Colonic mucosa (tissue), 4 donors: Measurements from ENCODE around the gene P2RY2. TPM values are rescaled to one million over a fixed set of nuclear protein-coding genes. Genes with fewer than 3 reads are reported as not detected.

Experiments used
- DNase-seq: peaks from one replicate; pipeline ENCODE4 v3.0.0-alpha.2; 2020
- H3K27ac ChIP-seq: fragments of 200-600 bp; one replicate; pipeline ENCODE4 v1.8.0; 2021
- H3K27me3 ChIP-seq: fragments of 200-600 bp; one replicate; pipeline ENCODE4 v1.8.0; 2021
- H3K36me3 ChIP-seq: fragments of 200-600 bp; one replicate; pipeline ENCODE4 v1.8.0; 2021
- H3K4me1 ChIP-seq: fragments of 200-600 bp; one replicate; pipeline ENCODE4 v1.8.0; 2021; ENCODE audit warnings: mild to moderate bottlenecking
- H3K4me3 ChIP-seq: fragments of 200-600 bp; one replicate; pipeline ENCODE4 v1.8.0; 2021
- H3K9ac ChIP-seq, 2 donors: one replicate each; pipeline ENCODE4 v1.7.0; 2013; ENCODE audit warnings: control low read depth in 2 of 2, low read depth in 2 of 2, low read length in 2 of 2
- H3K9me3 ChIP-seq: fragments of 200-600 bp; one replicate; pipeline ENCODE4 v1.8.0; 2021
- intact Hi-C: fragments of 100-400 bp; cut with DNase I; formaldehyde crosslinking; loops from one replicate; pipeline ENCODE4 v1.14.1; 2022
- total RNA-seq, 2 donors: library from RNA; stranded (reverse); fragmentation: NEBNext Ultra II Directional in 1 of 2; extraction: Animal tissue kit (Norgen Biotek cat#: 25700) in 1 of 2; gene quantifications; one replicate each; pipeline ENCODE4 v1.2.1, GENCODE V29; 2021
- TF ChIP-seq, protein P1 (sequence below): fragments of 200-600 bp; IDR thresholded peaks from one replicate; pipeline ENCODE4 v1.8.0; 2022; ENCODE audit warnings: antibody characterized with exemption, mild to moderate bottlenecking
- donor health status: healthy.
- donor health status: DM: no; HTN: no; CAD: no.
- donor health status: DM: no; HTN: no; CAD: no.

Gene P2RY2
- total RNA-seq, 2 donors from 2014 or later, result 17.6 to 27.4 TPM

DNA sequence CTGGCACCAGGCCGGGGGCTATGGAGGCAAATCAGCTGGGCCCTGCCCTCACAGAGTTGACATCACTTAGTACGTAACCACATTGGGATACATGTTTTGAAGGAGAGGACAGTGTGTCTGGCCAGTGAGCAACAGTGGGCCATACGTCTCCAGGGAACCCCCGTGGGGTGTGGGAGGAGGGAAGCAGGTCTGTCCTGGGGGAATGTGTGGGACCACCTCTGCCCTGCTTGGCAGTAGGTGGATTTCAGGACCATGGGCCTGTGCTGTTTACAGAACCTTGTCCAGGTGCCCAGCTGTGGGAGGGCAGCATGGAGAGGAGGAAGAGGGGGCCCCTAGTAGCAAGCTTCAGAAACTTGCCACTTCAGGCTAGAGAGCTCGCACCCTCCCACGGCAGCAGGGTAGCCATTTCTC lies 21.0 kb downstream of the P2RY2 start:
- Histone ChIP-seq H3K9me3 (no peaks in the 10 kb centered on the region), H3K27me3 (no peaks in the 10 kb centered on the region), H3K4me1 (no peaks in the 10 kb centered on the region), H3K27ac (no peak overlapping the region), H3K4me3 (no peak overlapping the region), H3K36me3 (no peaks in the 10 kb centered on the region), H3K9ac (no peak overlapping the region)
- TF ChIP-seq, protein P1, sequence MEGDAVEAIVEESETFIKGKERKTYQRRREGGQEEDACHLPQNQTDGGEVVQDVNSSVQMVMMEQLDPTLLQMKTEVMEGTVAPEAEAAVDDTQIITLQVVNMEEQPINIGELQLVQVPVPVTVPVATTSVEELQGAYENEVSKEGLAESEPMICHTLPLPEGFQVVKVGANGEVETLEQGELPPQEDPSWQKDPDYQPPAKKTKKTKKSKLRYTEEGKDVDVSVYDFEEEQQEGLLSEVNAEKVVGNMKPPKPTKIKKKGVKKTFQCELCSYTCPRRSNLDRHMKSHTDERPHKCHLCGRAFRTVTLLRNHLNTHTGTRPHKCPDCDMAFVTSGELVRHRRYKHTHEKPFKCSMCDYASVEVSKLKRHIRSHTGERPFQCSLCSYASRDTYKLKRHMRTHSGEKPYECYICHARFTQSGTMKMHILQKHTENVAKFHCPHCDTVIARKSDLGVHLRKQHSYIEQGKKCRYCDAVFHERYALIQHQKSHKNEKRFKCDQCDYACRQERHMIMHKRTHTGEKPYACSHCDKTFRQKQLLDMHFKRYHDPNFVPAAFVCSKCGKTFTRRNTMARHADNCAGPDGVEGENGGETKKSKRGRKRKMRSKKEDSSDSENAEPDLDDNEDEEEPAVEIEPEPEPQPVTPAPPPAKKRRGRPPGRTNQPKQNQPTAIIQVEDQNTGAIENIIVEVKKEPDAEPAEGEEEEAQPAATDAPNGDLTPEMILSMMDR, result no peak
- no peak for DNase-seq
- intact Hi-C loops, result loop anchor here (10.0 kb wide), 1 partner anchor 46 kb away; no protein-coding TSS in a partner anchor

DNA sequence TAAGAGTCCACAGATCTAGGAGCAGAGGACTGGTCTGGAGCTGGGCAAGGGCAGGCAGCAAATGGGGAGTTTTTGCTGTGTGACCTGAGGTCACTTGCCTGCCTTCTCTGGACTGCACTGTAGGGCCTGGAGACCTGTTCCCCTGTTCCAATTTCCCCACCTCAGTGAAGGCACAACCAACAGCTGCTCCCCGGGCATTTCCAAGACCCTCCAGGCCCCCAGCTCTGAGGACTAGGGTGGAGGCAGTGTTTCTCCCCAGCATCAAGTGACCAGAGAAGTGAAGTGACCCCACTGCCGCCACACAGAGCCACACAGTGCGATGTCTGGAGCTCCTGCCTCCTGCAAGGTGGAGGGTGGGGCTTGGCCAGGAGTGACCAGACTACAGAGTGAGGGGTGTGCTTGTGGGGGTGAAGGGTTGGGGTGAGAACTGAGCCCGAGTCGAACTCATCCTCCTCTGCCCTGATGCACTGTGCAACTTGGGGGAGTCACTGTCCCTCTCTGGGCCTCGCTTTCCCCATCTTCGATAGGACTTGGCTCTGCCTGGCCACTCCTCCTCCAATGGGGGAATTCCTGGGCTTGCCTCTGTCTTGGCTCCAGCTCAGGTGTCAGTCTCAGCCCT lies 21.6 kb downstream of the P2RY2 start:
- H3K27me3 ChIP-seq, result no peaks in the 10 kb centered on the region
- H3K9ac ChIP-seq, result no peak overlapping the region
- no peak for DNase-seq
- TF ChIP-seq, protein P1, result no peak
- no peak overlapping the region for H3K27ac ChIP-seq
- intact Hi-C loops, result loop anchor here (5.0 to 10.0 kb wide), 3 partner anchors 45 to 402 kb away; no protein-coding TSS in a partner anchor
- H3K4me3 ChIP-seq, result no peak overlapping the region
- H3K4me1 ChIP-seq, result no peaks in the 10 kb centered on the region
- H3K36me3 ChIP-seq, result no peaks in the 10 kb centered on the region
- H3K9me3 ChIP-seq, result no peaks in the 10 kb centered on the region

- Histone ChIP-seq H3K36me3 (no peaks in the 10 kb centered on the region), H3K27me3 (no peaks in the 10 kb centered on the region), H3K4me1 (no peaks in the 10 kb centered on the region), H3K4me3 (no peak overlapping the region), H3K9ac (no peak overlapping the region), H3K27ac (no peak overlapping the region), H3K9me3 (no peaks in the 10 kb centered on the region)
- TF ChIP-seq, protein P1, result no peak
- DNase-seq, result no peak
- intact Hi-C loops, result loop anchor here (5.0 to 10.0 kb wide), 2 partner anchors 315 to 403 kb away; no protein-coding TSS in a partner anchor
These were observed 22.2 kb downstream of the P2RY2 start for GRCh38 chr11:73240190-73240781.

DNA sequence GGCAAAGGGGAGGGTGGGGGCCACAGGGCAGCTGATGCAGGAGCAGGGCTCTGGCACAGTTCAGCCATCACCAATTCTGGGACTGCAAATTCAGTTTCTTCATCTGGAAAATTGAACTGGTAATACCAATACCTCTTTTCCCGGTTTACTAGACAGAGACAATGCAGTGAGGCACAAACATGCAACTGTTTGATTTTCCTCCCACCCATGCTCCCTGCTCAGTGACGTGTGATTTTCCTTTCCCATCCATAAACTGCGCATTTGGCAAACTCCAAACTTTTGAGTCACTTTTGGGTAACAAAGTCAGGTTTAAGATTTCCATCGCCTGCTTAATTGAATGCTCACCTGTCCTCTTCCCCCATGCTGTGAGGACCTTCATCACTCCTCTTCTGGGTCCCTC lies 23.2 kb downstream of the P2RY2 start:
- H3K9ac ChIP-seq, result no peak overlapping the region
- TF ChIP-seq, protein P1, result no peak
- no peaks in the 10 kb centered on the region for H3K36me3 ChIP-seq
- H3K27me3 ChIP-seq, result no peaks in the 10 kb centered on the region
- intact Hi-C loops, result loop anchor here (5.0 to 10.0 kb wide), 2 partner anchors 316 to 404 kb away; no protein-coding TSS in a partner anchor
- no peaks in the 10 kb centered on the region for H3K4me1 ChIP-seq
- no peak for DNase-seq
- H3K27ac ChIP-seq, result no peak overlapping the region
- H3K4me3 ChIP-seq, result no peak overlapping the region
- H3K9me3 ChIP-seq, result no peaks in the 10 kb centered on the region

DNA sequence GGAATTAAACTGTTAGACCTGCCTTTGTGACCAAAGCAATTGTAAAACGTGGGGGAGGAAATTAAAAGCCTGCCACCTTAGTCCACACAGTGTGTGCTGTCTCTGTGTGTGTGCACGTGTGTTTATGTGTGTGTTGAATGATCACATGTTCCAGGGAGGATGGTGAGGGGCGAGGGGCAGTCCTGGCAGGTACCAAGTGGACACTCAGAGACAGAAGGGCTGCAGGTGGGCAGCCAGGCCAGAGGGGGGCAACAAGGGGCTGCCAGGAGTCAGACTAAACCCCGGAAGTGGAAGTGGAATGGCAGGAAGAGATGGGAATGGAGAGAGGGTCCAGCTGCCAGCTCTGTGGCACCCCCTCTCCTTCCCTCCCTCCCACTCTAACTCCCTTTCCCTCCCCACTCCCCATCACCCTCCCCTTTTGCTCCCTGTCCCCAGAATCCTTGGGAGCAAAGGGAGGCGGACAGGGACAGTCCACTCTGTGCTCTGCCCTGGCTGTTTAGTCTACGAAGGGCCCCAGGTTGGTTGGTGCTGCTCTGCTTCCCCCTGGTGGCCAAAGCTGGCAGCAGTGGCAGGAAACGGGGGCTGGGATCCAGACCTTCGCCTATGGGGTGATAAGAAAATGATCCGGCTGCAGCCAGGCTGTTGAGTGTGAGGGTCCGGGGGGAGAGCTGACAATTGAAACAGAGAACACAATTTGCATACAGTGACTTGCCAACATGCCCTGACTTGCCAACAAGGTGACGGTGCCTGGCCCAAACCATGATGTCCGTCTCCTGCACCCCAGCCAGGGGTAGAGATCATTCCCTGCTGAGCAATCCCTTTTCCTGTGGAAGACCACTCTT lies 24.4 kb downstream of the P2RY2 start:
- H3K4me3 ChIP-seq, result no peak overlapping the region
- H3K4me1 ChIP-seq, result no peaks in the 10 kb centered on the region
- H3K9ac ChIP-seq, result no peak overlapping the region
- no peaks in the 10 kb centered on the region for H3K27me3 ChIP-seq
- H3K36me3 ChIP-seq, result no peaks in the 10 kb centered on the region
- DNase-seq, result peak; percentile 74
- no peaks in the 10 kb centered on the region for H3K9me3 ChIP-seq
- H3K27ac ChIP-seq, result no peak overlapping the region
- TF ChIP-seq, protein P1, result peak; percentile 81
- intact Hi-C loops, result loop anchor here (2.0 to 10.0 kb wide), 3 partner anchors 58 to 405 kb away; no protein-coding TSS in a partner anchor
